HG02610 (cell line): ENCODE measurements around the gene MOB4.
"Not testable (repeated sequence)": the region's sequence is repeated elsewhere in the genome, so short reads cannot be mapped to it uniquely, and the experiment has no call there.

ENCODE experiments used
- ATAC-seq: cut with Tn5 transposase; IDR thresholded peaks from one replicate; pipeline ENCODE4 v1.9.1; 2021; ENCODE audit warnings: mild to moderate bottlenecking, moderate library complexity; ENCODE audit not compliant: unreplicated experiment

The MOB4 gene

GRCh38 chr2:197513915-197514314, 2.0 kb upstream of the MOB4 start:
- no peak for ATAC-seq

GRCh38 chr2:197514754-197515153, 1.1 kb upstream of the MOB4 start:
- ATAC-seq, result no peak

- peak; percentile 2 for ATAC-seq
These were observed 539 bp upstream of the MOB4 start for GRCh38 chr2:197515315-197515738.

DNA sequence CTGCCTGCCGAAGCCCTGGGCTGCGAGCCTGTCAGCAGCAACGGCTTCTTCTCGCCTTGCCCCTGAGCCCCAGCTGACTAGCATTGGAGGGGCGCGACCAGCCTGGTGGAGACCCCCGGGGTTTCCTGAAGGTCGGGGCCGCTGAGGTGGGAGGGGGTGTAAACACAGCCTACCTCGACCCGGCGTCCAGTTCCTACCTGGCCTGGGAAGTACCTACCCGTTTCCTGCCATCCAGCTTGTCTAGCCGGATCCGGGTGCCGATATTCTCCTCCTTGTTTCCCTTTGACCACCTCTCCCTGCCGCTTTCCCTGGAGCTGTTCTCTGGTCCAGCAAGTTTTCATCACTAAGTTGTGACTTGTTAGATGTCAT, 511 bp downstream of the MOB4 start:
- ATAC-seq, result peak; percentile 16

DNA sequence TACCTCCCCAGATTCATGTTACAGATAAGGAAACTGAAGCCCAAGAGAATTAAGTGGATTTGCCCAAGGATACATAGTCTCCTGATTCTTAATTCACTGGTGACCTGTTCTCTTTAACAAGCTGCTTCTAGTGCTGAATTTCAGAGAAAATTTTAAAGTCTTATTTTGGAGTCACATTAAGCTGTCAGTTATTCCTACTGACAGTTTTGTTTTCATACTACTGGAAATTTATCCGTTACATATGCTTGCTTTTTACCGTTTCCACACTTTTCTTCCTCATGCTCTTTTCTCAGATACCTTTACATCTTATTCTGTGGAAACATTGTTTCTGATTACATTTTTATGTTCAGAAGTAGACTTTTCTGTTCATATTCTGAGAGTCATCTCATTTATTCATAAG, 1.3 kb downstream of the MOB4 start:
- ATAC-seq, result no peak

DNA sequence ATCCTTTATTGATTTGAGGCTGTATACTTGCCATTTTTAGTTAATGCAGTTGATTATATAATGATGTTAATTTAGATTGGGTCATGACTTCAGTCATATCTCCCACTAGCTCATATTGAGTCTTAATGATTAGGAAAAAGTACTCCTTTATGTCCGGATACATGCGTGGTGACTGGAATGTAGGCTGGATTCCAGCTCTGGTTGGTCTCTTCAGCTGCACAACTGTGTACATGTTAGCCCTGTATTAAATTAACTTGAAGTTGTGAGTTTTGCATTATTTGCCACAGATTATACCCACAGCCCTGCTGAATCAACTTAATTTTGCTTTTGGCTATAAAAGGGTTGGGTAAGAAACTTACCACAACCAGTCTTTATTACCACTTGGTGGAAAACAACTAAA, 22.5 kb downstream of the MOB4 start:
- no peak for ATAC-seq

DNA sequence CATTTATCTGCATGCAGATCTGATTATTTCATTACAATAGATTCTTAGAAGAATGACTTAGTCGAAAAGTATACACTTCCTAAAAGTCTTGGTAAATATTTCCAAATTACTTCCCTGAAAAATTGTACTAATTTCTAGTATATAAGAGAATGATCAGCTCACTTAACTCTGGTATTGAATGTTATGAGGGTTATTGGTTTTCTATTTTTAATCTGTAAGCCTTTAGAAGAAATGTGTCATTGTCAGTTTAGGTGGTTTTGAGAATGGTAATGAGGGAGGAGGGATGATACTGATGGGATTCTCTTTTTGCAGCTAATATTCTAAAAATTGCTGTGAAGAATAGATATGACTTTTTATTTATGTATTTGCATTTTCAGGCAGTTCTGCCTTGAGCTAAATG, 23.9 kb downstream of the MOB4 start:
- no peak for ATAC-seq

DNA sequence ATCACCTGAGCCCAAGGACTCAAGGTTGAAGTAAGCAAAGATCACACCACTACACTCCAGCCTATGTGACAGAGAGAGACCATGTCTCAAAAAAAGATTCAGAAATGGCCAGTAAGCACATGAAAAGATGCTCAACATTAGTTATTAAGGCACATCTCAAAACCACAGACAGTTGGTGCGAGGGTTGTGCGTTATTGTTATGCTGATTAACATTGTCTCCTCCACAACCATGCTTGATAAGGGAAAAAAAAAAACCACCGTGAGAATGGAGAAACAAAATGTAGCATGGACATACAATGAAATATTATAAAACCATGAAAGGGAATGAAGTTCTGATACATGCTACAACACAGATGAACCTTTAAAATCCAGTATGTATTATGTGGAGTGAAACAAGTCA, 27.3 kb downstream of the MOB4 start:
- no peak for ATAC-seq

DNA sequence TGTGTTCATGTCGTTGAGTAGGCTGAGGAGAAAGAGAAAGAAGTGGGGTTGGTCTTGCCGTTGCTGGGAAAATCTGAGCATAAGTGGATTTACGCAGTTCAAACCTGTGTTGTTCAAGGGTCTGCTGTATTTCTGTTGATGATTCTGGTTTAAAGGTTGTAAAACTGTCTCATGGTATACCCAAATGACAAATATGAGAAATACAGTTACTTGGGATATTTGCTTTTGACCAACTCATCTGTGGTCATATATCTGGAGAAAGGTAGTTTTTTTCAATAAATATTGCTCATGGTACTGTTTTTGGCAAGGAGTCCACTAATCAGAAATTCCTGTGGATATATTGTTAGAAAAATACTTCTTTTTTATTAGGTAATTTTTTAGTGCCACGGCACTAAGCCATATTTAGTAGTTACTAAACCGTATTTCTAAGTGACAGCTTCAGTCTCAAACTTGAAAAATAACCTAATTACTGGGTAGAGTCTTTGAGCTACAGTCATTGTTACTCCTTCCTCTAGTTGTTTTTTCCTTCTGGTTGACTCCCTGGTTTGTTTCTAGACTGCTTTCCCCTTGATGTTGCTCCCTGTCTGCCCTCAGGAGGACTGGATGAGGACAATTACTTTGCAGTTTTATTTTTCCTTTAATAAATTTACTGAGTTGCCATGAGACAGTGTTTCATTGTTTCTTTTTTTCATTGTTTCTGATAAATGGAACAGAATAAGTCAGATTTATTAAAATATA, 31.5 kb downstream of the MOB4 start:
- no peak for ATAC-seq

- ATAC-seq, result no peak
These were observed 32.7 kb downstream of the MOB4 start for GRCh38 chr2:197548582-197548981.

DNA sequence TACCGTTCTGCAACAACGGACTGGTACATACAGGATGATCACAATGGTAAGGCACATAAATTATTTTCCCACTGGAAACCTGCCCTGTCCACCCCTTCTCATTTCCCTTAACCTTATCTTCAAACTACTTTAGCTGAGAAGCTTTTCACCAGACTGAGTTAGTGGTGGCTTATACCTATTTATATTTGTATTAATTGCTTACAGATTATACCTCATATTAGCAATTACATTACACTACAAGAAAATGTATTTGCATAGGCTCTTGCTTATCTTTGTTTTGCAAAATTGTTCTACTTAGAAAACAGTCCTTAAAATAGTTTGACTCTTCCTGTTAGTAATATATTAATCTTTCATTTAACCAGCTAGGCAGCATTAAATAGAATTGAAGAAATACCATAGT, 35.4 kb downstream of the MOB4 start:
- not testable (repeated sequence) for ATAC-seq

- no peak for ATAC-seq
These were observed 39.6 kb downstream of the MOB4 start for GRCh38 chr2:197555467-197555866.

DNA sequence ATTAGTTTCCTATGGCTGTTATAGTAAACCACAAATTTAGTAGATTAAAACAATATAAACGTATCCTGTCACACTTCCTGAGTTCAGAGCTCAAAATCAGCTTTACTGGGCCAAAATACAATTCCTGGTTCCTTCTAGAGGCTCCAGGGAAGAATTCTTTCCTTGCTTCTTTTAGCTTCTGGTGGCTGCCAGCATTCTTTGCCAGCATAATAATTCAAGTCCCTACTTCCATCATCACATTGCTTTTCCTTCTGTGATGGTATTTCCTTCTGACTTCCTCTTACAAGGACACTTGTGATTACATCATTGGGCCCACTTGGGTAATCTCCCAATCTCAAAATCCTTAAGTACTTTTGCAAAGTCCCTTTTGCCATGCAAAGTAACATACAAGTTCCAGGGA, 40.6 kb downstream of the MOB4 start:
- no peak for ATAC-seq

DNA sequence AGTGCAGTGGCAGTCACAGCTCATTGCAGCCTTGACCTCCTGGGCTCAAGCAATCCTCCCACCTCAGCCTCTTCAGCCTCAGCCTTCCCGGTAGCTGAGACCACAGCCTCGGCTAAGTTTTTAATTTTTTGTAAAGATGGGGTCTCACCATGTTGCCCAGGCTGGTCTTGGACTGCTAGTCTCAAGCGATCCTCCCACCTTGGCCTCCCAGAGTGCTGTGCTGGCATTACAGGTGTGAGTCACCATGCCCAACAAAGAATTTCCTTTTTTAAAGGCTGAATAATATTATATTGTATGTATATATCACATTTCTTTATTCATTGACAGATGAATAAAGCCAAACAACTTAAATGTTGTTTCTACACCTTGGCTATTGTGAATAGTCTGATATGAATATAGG, 42.5 kb downstream of the MOB4 start:
- ATAC-seq, result no peak

GRCh38 chr2:197559681-197560080, 43.8 kb downstream of the MOB4 start:
- ATAC-seq, result no peak

- ATAC-seq, result no peak
These were observed 44.3 kb downstream of the MOB4 start for GRCh38 chr2:197560146-197560665.

DNA sequence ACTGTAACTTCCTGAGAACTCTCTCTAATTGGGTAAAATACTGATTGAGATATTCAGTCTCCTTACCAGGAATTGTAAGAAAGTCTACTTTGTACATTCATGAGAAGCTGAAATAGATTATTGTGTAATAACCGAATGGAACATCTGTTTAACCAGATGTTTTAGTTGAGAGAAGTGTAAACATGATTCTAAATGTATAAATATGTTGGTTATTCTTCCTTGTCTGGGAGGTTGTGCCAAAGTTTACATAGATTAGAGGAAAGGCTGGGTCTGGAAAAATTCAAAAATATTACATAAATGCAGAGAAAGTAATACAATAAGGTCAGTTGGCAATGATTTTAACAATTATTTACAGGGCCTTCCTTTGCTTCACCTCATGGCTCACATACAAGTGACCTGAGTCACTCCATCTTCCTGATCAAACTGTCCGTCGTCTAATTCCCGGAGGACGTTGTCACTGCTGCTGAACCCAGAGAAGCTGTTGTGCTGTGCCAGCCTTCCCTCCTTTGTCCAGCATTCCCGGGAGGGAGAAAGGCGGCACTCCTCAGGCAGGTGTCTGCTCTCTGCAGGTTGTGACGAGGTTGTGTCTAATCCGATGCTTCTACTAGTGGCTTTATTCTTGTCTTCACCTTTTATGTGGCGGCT, 55.9 kb downstream of the MOB4 start:
- ATAC-seq, result no peak

- ATAC-seq, result no peak
These were observed 57.7 kb downstream of the MOB4 start for GRCh38 chr2:197573608-197574007.

- no peak for ATAC-seq
These were observed 60.1 kb downstream of the MOB4 start for GRCh38 chr2:197575987-197576386.

DNA sequence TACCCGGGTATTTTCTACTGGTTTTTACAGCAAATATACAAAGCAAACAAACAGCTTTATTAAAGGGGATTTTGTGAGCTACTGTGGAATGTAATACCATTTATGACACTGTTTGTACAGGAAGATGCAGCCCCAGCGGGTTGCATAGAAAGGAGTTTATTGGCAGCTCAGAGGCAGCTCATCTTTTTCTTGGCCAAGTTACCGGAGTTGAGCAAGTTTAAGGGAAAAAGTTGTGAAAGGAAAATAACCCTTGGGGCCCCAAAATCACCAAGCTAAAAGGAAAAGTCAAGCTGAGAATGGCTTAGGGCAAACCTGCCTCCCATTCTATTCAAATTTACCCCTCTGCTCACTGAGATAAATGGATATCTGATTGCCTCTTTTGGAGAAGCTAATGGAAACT, 60.8 kb downstream of the MOB4 start:
- ATAC-seq, result no peak

DNA sequence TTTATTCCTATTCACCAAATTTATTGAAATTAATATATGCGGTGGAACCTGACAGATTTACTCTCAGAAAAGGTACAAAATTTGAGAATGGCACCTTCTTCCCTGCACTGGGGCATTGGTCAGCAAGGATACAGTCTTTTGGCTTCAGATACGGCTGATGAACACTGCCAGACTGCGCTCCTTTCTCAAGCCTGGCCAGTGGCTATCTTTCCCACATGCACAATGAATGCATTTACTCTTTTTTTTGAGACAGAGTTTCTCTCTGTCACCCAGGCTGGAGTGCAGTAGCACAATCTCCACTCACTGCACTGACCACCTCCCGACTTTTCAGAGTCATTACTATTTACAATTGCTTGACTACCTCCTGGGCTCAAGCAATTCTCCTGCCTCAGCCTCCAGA, 61.6 kb downstream of the MOB4 start:
- ATAC-seq, result no peak

- ATAC-seq, result not testable (repeated sequence)
These were observed 62.4 kb downstream of the MOB4 start for GRCh38 chr2:197578294-197578693.

DNA sequence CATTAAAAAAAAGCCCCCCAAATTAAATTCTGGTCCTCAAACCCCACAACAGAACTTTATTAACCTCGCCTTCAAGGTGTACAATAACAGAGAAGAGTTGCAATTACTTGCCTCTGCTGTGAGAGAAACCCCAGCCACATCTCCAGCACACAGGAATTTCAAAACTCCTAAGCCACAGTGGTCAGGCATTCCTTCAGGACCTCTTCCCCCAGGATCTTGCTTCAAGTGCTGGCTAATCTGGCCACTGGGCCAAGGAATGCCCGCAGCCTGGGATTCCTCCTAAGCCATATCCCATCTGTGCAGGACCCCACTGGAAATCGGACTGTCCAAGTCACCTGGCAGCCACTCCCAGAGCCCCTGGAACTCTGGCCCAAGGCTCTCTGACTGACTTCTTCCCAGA, 64.3 kb downstream of the MOB4 start:
- ATAC-seq, result not testable (repeated sequence)
